GM21360 (cell line): ENCODE data around the gene TRIP13.
"Not testable (repeated sequence)": the region's sequence is repeated elsewhere in the genome, so short reads cannot be mapped to it uniquely, and the experiment has no call there.

Source experiments
- ATAC-seq: cut with Tn5 transposase; IDR thresholded peaks from one replicate; pipeline ENCODE4 v1.9.1; 2021; ENCODE audit warnings: mild to moderate bottlenecking, moderate library complexity; ENCODE audit not compliant: unreplicated experiment

The TRIP13 gene

GRCh38 chr5:934381-934967, 41.8 kb downstream of the TRIP13 start:
- not testable (repeated sequence) for ATAC-seq

- ATAC-seq = no peak
These were observed 42.9 kb downstream of the TRIP13 start for GRCh38 chr5:935510-936084.

GRCh38 chr5:936149-937144, 43.8 kb downstream of the TRIP13 start:
- no peak for ATAC-seq

GRCh38 chr5:937151-937924, 44.7 kb downstream of the TRIP13 start:
- ATAC-seq = no peak

GRCh38 chr5:939368-939767, 46.7 kb downstream of the TRIP13 start:
- ATAC-seq = no peak

- ATAC-seq = not testable (repeated sequence)
These were observed 48.1 kb downstream of the TRIP13 start for GRCh38 chr5:940741-941140.

GRCh38 chr5:943201-943917, 50.7 kb downstream of the TRIP13 start:
- ATAC-seq = no peak

- no peak for ATAC-seq
These were observed 51.4 kb downstream of the TRIP13 start for GRCh38 chr5:943918-944620.

- no peak for ATAC-seq
These were observed 51.9 kb downstream of the TRIP13 start for GRCh38 chr5:944621-944927.

GRCh38 chr5:944992-945685, 52.5 kb downstream of the TRIP13 start:
- no peak for ATAC-seq

GRCh38 chr5:945691-946551, 53.2 kb downstream of the TRIP13 start:
- ATAC-seq = no peak

GRCh38 chr5:946720-947625, 54.3 kb downstream of the TRIP13 start:
- ATAC-seq = no peak

- ATAC-seq = no peak
These were observed 55.2 kb downstream of the TRIP13 start for GRCh38 chr5:947626-948471.

GRCh38 chr5:948472-949274, 56.0 kb downstream of the TRIP13 start:
- no peak for ATAC-seq

- ATAC-seq = no peak
These were observed 56.5 kb downstream of the TRIP13 start for GRCh38 chr5:949275-949543.
